HG03045 (cell line): ENCODE results near the gene LIX1.
A peak's percentile ranks its signal among the peaks of the same experiment; 100 is the strongest.
"Not testable (repeated sequence)": the region's sequence is repeated elsewhere in the genome, so short reads cannot be mapped to it uniquely, and the experiment has no call there.

Experiments
- ATAC-seq: cut with Tn5 transposase; IDR thresholded peaks from one replicate; pipeline ENCODE4 v1.9.1; 2021; ENCODE audit warnings: mild to moderate bottlenecking, moderate library complexity; ENCODE audit not compliant: unreplicated experiment

LIX1 gene

DNA sequence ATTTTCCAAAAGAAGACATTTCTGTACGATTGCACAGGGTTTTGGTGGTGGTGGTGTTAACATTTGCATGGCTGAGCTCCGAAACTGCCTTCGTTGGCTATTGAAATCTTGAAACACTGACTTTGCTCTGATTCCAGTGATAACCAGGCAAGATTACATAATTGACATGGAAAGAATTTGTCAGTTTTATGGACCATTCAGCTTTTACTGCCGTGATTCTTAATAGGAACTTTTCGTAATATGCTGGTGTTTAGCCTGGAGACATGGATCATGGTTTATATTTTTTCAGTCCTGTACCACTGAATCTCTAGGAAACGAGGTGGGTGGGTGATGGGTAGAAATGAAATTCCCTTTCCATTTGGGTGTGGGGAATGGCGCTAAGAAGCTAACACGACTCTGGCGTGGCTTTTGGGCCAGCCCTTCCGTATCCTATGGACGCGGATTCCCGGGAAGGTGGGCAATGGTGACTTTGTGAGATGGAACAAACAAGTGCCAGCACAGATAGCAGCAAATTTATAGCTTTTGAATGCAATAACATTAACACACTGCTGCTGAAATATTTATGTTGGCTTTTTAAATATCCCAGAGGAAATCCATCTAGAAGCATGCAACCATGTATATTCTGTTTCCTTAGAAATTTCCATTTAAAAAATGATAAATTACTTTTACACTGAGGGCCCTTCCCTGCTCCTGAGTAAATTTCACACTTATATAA, 36.8 kb downstream of the LIX1 start:
- no peak for ATAC-seq

DNA sequence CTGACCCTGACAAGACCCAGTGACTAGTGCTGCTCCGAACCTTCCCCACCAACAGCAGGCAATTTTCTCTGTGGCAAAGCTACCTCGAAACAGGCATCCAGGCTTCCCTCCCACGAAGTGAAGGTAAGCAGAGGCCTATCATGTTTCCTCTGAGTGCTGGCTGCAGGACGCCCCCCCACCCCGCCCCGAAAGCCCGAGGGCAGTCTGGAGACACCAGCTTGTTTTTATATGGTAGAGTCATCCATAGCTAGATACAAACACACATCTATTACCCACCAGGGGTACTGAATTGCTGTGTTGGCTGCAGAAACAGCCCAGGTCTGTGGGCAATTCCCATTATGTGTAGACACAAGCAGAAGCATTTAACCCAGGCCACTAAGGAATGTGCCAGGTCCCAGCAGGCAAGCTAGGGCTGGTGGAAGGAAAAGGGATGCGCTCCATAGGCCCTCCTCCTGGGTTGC, 40.4 kb downstream of the LIX1 start:
- ATAC-seq = no peak

DNA sequence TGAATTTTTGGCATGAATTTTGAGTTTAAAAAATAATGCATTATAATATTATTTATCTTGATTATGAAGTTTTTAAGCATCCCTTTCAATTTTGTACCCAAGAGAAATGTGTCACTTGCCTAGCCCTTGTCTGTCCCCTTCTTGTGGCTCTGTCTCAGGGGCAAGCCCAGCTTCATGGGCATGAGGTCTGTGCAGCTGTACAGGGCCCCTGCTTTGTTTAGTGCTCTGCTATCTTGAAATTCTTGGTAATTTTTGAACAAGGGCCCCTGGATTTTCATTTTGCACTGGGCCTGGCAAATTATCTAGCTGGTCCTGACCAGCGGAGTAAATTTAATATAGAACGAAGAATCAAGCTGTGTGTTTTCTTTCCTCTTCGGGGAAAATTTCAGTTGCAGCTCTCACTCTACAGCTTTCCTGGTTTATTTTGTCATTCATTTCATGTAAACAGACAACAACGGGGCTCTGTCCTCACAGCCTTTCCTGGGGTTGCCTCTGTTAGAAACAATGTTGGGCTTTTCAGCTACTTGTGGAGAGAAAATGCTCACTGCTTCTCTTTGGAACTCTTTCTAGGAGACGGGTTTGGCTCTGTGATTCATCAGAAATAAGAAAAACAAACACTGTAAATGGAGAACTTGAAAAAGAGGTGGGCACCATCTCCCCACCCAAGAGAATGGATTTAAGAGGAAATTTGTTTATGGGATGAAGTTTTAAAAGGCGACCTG, 41.1 kb downstream of the LIX1 start:
- no peak for ATAC-seq

DNA sequence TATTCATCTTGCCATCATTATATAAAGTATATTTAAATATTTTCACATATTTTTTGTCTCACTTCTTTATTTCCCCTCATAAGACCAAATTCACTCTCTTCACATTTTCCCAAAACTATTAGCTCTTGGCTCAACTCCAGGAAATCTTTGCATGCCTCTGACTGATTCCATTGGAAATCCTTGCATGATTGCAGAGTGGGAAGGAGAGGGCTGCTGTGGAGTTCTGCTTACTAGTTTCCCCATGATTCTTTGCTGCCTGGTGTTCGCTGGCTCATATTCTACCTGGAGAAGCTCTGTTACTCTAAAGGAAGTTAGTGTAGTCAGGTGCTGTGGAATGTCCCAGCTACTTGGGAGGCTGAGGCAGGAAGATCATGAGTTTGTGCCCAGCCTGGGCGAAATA, 41.9 kb downstream of the LIX1 start:
- ATAC-seq = no peak

DNA sequence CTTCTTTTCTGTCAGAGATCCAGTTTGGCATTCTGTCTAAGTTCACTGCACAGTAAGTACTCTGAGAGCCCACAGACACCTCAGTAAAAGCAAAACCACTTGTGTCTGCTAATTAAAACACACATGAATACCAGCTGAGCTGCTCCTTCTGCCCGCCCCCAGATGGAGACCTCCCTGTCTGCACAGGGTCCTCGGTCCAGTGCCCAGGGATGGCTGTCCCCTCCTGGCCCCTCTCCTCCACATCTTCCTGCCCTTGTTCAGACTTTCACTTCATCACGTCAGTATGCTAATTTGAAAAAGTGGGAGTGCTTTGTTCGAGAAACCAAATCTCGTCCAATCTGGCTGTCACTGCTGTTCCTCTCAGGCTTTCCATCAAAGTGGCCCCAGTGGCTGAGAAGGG, 43.5 kb downstream of the LIX1 start:
- no peak for ATAC-seq

DNA sequence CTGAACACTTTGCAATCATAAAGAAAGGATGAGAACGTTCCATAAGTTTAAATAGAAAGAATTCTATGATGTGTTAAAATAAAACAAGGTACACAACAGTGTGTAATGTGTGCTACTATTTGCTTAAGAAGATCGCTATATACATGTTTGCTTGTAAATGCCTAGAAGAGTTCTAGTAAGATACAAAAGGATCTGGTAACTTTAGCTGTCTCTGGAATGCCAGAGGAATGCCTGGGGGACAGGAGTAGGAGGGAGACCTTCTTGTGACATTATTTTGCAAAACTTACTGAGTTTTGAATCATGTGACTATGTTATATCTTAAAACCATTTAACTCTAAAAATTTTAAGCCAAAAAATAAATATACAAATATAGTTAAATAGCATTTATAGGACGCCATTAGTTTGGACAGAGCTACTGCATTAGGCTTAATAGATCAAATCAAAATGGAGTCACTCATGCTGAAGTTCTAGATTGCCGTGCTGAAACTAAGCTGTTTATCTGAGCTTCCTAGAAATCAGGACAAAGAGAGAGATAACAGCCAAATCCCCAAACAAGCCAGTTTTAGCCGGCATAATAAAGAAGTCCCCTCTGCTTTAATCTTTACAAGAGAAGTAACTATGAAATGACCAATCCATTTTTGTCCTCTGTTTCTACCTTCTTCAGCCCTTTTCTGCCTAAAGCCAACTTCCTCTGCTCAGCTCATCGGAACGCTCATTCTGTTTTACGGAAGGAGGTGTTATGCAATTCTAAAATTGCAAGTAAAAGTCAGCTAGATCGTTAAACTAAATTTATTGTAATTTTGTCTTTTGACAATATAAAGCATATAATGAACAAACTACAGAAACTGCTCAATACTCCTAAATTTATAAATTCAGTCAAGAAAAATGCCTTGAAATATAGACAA, 44.8 kb downstream of the LIX1 start:
- no peak for ATAC-seq

DNA sequence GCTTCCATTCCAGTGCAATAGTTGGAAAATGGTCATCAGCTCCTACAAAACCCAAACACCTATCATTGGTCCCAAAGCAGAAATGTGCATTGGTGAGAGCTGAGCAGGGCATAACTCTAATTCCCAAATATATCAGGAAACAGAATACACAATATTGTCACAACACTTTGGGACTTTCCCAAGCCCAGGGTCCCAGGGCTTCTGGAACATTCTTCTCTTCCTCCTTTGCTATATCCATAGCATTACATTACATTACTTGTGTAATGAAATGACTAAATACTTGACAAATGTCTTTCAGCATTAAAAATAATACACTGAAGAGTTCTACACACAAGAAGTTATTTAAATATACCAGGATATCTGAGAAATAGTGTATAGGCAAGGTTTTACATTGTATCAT, 45.6 kb downstream of the LIX1 start:
- ATAC-seq = no peak

DNA sequence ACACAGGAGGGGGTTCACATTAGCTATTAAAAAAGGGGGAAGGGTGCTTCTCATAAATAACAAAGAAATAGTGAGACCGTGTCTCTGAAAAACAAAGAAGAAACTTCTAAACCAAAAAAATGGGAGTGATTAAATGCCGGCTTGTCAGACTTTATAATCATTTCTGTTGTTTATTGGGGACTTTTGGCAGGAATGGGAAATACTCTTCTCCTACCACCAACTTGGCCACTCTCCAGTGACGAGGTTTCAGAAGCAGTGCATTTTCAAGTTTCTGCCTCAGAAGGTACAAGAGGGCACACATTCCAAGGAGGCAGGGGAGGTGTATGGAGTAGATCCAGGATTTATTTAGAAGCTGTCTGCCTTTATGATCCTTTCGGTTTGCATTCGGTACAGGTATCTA, 46.2 kb downstream of the LIX1 start:
- ATAC-seq = no peak

DNA sequence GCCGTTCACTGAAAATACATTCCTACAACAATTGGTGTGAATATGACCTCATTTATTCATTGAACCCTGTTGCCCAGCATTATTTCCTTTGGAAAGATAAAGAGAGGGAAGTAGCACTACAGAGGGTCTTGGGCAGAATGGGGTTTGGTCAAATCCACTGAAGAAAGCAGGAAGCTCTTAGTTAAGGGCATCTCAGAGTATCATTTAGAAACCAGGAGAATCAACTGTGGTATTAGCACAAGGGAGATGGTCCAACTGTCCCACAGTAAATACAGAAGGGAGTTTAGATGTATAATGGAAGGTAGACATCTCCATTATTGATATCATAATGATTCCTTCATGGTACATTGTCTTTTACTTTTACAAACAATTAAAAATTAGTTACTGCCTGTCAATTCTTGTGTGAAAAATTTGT, 47.1 kb downstream of the LIX1 start:
- ATAC-seq = peak; percentile 37

DNA sequence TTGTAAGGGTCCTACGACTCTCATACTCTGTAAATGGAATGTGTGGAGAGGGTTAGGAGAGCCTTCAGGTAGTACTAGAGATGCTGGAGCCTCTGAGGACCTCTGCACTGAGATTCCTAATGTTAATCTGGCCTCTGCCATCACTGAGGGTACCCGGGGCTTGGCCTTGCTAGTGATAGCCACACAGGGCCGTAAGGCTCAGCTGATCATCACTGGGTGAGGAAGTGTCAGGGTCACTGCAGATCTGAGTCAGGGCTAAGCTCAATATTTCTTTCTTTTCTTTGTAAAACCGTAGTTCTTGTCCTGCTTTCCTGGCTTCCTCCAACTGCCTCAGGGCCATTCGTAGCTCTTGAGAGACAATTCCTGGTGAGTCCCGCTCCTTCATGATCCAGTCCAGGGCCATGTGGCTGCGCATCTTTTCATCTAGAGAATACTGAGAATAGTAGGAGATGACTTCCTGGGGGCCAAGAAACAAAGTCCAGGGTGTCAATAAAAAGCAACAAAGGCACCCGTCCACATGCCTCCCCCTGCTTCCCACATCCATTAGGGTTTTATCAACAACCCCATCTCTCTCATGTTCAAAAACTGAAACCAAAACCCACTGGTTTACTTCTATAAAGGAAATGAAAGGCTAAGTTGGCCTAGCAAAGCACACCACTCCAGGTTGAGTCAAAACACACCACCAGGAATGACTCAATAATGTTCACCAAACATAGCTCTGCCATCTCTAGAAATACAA, 47.7 kb downstream of the LIX1 start:
- peak; percentile 98 for ATAC-seq

DNA sequence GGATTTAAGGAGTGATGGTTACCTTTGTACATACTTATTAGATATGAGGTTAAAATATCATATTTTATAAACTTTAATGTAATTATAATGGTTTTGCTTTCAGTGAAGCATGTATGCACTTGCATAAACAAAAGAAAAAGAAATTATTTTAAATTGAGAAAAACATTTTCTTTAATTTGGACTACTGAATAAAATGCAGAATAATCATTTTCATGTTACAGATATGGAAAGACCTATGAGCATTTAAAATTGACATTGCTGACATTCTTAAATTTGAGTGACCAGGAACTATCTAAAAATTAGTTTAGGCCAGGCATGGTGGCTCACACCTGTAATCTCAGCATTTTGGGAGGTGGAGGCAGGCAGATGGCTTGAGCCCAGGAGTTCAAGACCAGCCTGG, 49.2 kb downstream of the LIX1 start:
- ATAC-seq = no peak

DNA sequence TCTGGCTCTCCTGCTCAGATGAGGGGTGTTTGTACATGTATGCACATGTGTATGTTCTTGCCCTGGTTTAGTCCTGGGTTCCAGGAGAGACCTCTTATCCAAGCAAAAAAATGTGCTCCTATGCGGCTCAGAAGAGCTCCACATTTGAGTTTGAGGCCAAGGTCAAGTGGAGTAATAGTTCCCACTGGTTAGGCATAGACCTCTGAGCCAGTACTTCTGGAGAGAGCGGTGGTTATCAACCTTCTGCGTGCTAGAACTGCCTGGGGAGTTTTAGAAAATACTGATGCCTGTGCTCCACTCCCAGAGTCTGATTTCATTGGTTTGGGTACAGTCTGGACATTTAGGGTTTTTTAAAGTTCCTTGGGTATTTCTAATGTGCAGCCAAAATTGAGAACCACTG, 51.5 kb downstream of the LIX1 start:
- ATAC-seq = no peak

DNA sequence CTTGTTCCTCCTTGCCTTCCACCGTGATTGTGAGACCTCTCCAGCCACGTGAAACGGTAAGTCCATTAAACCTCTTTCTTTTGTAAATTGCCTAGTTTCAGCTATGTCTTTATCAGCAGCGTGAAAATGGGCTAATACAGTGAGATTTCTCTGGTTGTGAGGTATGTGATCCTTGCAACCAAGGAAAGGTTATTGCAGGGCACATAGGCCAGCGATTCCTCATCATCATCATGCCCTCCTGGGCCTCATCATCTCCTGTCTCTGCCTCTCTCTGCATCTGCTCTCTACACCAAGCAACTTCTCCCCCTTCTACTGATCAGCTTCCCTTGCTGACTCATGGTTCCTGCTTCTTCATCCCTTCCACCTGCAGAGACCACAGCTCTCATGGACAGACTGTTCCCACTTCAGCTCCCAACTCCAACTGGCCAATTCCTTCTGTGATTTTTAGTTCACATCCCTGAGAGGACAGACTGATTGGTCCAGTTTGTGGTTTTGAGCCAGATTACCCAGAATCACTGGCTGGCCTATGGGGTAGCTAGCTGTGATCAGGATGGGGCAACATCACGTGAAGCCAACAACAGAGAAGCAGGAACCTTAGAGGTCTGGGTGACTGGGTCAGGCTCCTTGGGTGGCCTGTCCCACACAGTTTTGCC, 53.1 kb downstream of the LIX1 start:
- no peak for ATAC-seq

DNA sequence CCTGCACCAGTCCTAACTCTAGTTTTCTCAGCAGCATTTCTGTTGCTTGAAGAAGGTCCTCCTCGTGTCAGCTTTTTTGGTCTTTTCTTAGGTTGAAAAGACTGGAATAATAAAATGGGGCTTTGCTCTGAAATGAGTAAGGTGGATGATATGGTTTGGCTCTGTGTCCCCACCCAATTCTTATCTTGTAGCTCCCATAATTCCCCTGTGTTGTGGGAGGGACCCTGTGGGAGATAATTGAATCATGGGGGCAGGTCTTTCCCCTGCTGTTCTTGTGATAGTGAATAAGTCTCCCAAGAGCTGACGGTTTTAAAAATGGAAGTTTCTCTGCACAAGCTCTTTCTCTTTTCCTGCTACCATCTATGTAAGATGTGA, 53.6 kb downstream of the LIX1 start:
- no peak for ATAC-seq

DNA sequence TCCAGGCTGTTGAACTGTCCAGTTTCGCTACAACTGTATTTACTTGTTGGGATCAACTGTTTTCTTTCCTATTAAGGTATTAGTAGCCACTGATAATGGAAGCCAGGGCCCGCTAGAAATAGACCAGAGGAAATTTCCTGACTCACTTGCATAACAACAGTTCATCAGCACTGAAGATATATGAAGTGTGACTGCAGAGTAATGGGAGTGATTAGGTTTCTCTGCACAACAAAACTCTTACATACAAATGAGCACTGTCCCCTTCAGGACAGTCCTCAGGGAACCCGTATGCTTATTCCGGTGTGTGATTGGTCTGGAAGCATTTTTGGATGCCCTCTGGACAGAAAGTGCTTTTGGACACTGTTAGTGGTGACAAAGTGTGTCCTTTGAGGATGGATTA, 55.3 kb downstream of the LIX1 start:
- no peak for ATAC-seq

DNA sequence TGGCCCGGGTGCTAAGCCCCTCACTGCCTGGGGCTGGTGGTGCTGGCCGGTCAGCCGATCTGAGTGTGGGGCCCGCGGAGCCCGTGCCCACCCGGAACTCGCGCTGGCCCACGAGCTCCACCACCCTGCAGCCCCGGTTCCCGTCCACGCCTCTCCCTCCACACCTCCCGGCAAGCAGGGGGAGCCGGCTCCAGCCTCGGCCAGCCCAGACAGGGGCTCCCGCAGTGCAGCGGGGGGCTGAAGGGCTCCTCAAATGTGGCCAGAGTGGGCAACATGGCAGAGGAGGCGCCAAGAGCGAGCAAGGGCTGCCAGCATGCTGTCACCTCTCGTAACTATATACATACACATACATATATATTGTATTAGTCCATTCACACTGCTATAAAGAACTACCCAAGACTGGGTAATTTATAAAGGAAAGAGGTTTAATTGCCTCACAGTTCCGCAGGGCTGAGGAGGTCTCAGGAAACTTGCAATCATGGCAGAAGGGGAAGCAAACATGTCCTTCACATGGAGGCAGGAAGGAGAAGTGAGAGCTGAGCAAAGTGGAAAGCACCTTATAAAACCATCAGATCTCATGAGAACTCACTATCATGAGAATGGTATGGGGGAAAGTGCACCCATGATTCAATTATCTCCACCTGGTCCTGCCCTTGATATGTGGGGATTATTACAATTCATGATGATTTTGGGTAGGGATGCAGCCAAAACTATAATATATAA, 56.8 kb downstream of the LIX1 start:
- no peak for ATAC-seq

DNA sequence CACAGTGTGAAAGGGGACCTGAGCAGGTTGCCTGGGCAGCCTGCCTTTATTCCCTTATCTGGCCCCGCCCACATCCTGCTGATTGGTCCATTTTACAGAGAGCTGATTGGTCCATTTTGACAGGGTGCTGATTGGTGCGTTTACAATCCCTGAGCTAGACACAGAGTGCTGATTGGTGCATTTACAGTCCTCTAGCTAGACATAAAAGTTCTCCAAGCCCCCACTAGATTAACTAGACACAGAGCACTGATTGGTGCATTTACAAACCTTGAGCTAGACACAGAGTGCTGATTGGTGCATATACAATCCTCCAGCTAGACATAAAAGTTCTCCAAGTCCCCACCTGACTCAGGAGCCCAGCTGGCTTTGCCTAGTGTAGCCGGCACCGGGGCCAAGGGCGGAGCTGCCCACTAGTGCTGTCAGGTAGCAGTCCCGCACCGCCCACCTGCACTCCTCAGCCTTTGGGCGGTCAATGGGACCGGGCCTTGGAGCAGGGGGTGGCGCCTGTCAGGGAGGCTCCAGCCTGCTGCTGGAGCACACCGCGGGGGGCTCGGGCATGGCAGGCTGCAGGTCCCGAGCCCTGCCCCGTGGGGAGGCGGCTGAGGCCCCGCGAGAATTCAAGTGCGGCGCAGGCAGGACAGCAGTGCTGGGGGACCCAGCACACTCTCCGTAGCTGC, 57.5 kb downstream of the LIX1 start:
- not testable (repeated sequence) for ATAC-seq

DNA sequence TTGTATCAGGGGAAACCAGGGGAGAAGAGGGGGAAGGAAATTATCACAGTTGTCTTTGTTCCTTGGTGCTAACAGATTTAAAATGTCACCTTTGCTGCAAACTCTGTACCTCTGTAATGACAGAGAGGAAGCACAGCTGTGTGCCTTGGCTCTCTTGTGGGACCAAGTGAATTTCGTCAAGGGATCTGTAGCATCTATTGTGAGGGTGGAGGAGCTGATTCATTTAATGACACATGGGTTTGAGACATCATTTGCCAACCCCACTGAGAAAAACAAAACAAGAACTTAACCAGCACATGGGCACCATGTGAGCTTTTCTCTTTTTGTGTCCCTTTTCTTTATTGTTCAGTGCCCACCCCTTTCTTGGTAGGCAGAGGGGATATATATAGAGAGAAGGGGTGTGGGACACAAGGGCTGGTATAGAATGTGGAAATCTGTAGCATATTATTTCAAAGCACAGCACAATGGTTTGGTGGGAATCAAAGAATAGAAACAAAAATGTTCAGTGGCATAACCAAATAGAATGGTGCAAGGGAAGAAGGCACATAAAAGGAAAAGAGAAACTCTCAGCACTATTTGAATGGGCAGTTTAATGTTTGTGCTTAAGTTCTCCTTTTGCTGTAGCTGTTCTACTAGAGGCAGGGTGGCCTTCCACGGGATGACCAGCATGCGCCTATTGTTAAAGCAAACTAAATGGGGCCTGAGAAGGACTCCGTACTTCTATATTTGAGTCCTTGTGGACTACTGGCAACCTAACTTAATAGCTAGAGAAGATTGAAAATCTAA, 63.3 kb downstream of the LIX1 start:
- ATAC-seq = no peak
